ENCODE results near the gene UNC5A.

UNC5A gene

DNA sequence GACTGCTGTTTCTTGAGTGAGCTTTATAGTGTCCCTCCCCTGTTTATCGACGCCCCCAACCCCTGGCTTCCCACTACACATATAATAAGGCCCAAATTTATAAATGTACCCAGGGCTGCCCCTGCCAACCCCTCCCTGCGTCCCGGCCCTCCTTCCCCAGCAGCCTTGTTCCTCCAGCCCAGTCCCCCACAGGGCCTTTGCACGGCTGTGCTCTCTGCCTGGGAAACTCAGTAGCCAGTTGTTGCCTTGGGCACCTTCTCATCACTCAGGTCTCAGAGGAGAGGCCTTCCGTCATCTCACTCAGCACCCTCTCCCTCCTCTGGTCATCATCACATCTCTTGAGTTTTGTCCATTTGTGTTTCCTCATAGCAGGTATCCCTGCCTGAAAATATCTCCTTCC, 15.8 kb upstream of the UNC5A start:
- no peak for DNase-seq (ENCODE audit: low read depth)
- H3K4me3 ChIP-seq (ENCODE audit: control insufficient read depth, low read depth, low read length), result no peak overlapping the region
- TF ChIP-seq, protein P1, sequence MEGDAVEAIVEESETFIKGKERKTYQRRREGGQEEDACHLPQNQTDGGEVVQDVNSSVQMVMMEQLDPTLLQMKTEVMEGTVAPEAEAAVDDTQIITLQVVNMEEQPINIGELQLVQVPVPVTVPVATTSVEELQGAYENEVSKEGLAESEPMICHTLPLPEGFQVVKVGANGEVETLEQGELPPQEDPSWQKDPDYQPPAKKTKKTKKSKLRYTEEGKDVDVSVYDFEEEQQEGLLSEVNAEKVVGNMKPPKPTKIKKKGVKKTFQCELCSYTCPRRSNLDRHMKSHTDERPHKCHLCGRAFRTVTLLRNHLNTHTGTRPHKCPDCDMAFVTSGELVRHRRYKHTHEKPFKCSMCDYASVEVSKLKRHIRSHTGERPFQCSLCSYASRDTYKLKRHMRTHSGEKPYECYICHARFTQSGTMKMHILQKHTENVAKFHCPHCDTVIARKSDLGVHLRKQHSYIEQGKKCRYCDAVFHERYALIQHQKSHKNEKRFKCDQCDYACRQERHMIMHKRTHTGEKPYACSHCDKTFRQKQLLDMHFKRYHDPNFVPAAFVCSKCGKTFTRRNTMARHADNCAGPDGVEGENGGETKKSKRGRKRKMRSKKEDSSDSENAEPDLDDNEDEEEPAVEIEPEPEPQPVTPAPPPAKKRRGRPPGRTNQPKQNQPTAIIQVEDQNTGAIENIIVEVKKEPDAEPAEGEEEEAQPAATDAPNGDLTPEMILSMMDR (IDR thresholded peaks at IDR 0.05; ENCODE audit: control insufficient read depth, insufficient read depth, low read depth, low read length, missing control alignments), result no peak

DNA sequence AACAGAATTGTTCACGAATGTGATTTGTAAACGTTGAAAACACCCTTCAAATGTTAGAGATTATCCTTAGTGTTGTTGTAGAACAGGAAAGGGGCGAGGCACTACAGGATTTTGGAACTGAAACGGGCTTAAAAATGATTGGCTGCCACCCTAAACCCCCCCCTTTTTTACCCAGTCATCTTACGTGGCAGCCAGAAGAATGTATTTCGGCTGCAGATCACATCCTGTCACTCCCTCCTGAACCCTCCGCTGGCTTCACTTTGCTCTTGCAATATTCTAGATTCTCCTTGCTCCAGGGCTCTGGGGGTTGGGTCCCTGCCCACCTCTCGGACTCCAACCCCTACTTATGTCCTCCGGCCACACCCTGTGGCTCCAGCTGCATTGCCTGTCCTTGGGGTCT, 13.9 kb upstream of the UNC5A start:
- DNase-seq (ENCODE audit: low read depth), result no peak
- no peak overlapping the region for H3K4me3 ChIP-seq (ENCODE audit: control insufficient read depth, low read depth, low read length)
- TF ChIP-seq, protein P1 (IDR thresholded peaks at IDR 0.05; ENCODE audit: control insufficient read depth, insufficient read depth, low read depth, low read length, missing control alignments), result no peak

- H3K4me3 ChIP-seq (ENCODE audit: control insufficient read depth, low read depth, low read length), result no peak overlapping the region
- TF ChIP-seq, protein P1 (IDR thresholded peaks at IDR 0.05; ENCODE audit: control insufficient read depth, insufficient read depth, low read depth, low read length, missing control alignments), result no peak
- no peak for DNase-seq (ENCODE audit: low read depth)
Observed at GRCh38 chr5:176796970-176797369, 13.4 kb upstream of the UNC5A start.

- TF ChIP-seq, protein P1 (IDR thresholded peaks at IDR 0.05; ENCODE audit: control insufficient read depth, insufficient read depth, low read depth, low read length, missing control alignments), result no peak
- no peak overlapping the region for H3K4me3 ChIP-seq (ENCODE audit: control insufficient read depth, low read depth, low read length)
- DNase-seq (ENCODE audit: low read depth), result no peak
Observed at GRCh38 chr5:176797456-176798050, 12.8 kb upstream of the UNC5A start.

GRCh38 chr5:176798086-176798876, 12.1 kb upstream of the UNC5A start:
- no peak for DNase-seq (ENCODE audit: low read depth)
- H3K4me3 ChIP-seq (ENCODE audit: control insufficient read depth, low read depth, low read length), result no peak overlapping the region
- TF ChIP-seq, protein P1 (IDR thresholded peaks at IDR 0.05; ENCODE audit: control insufficient read depth, insufficient read depth, low read depth, low read length, missing control alignments), result no peak

DNA sequence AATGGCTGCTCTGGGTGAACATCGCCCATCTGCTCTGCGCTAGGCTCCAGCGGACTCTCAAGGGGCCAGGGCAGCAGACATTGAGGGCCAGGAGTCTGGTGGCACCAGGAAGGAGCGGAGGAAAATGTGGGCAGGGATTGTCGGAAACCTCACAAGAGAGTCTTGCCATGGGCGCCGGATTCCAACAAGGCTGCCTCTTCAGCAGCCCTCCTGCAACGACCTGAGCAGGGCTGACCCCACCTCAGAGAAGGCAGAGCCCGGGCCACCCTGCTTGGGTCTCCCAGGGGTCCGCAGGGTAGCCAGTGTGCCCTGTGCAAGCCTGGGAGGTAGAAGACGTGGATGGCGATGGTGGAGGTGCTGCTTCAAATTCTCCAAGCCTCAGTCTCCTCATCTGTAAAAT, 11.4 kb upstream of the UNC5A start:
- TF ChIP-seq, protein P1 (IDR thresholded peaks at IDR 0.05; ENCODE audit: control insufficient read depth, insufficient read depth, low read depth, low read length, missing control alignments), result no peak
- no peak for DNase-seq (ENCODE audit: low read depth)
- H3K4me3 ChIP-seq (ENCODE audit: control insufficient read depth, low read depth, low read length), result no peak overlapping the region

Measured in AG09309 (cell line).